GOT3 (cell line): ENCODE results near the gene ORMDL3.
"Not testable (repeated sequence)": the region's sequence is repeated elsewhere in the genome, so short reads cannot be mapped to it uniquely, and the experiment has no call there.

Source experiments
- DNase-seq: peaks from one replicate; lab custom pipeline; 2025; ENCODE audit warnings: mixed read lengths; lab: John Stamatoyannopoulos, UW

The ORMDL3 gene

GRCh38 chr17:39924691-39925055 lies 2.7 kb downstream of the ORMDL3 start:
- DNase-seq = no peak

- peak; percentile 14 for DNase-seq
Measured at GRCh38 chr17:39923836-39924690, 3.3 kb downstream of the ORMDL3 start.

- DNase-seq = no peak
Measured at GRCh38 chr17:39923230-39923629, 4.2 kb downstream of the ORMDL3 start.

- no peak for DNase-seq
Measured at GRCh38 chr17:39922006-39922405, 5.4 kb downstream of the ORMDL3 start.

GRCh38 chr17:39921323-39921722 lies 6.1 kb downstream of the ORMDL3 start:
- no peak for DNase-seq

- DNase-seq = no peak
Measured at GRCh38 chr17:39920218-39921210, 6.9 kb downstream of the ORMDL3 start.

GRCh38 chr17:39919087-39919683 lies 8.2 kb downstream of the ORMDL3 start:
- DNase-seq = no peak

GRCh38 chr17:39916918-39917317 lies 10.5 kb downstream of the ORMDL3 start:
- no peak for DNase-seq

GRCh38 chr17:39915559-39915958 lies 11.8 kb downstream of the ORMDL3 start:
- no peak for DNase-seq

- no peak for DNase-seq
Measured at GRCh38 chr17:39913989-39914388, 13.4 kb downstream of the ORMDL3 start.

GRCh38 chr17:39908789-39909352 lies 18.5 kb downstream of the ORMDL3 start:
- DNase-seq = no peak

GRCh38 chr17:39904990-39905288 lies 22.5 kb downstream of the ORMDL3 start:
- no peak for DNase-seq

- no peak for DNase-seq
Measured at GRCh38 chr17:39903158-39903884, 24.1 kb downstream of the ORMDL3 start.

GRCh38 chr17:39902027-39902426 lies 25.4 kb downstream of the ORMDL3 start:
- DNase-seq = not testable (repeated sequence)

- no peak for DNase-seq
Measured at GRCh38 chr17:39899215-39899614, 28.2 kb downstream of the ORMDL3 start.

- no peak for DNase-seq
Measured at GRCh38 chr17:39898088-39898487, 29.3 kb downstream of the ORMDL3 start.

GRCh38 chr17:39894681-39895376 lies 32.6 kb downstream of the ORMDL3 start:
- DNase-seq = no peak

- DNase-seq = no peak
Measured at GRCh38 chr17:39889200-39889599, 38.2 kb downstream of the ORMDL3 start.

GRCh38 chr17:39887078-39887477 lies 40.3 kb downstream of the ORMDL3 start:
- no peak for DNase-seq

GRCh38 chr17:39886102-39886501 lies 41.3 kb downstream of the ORMDL3 start:
- not testable (repeated sequence) for DNase-seq

GRCh38 chr17:39872751-39873150 lies 54.6 kb downstream of the ORMDL3 start:
- no peak for DNase-seq
